ENCODE measurements around the gene TTLL11.

DNA sequence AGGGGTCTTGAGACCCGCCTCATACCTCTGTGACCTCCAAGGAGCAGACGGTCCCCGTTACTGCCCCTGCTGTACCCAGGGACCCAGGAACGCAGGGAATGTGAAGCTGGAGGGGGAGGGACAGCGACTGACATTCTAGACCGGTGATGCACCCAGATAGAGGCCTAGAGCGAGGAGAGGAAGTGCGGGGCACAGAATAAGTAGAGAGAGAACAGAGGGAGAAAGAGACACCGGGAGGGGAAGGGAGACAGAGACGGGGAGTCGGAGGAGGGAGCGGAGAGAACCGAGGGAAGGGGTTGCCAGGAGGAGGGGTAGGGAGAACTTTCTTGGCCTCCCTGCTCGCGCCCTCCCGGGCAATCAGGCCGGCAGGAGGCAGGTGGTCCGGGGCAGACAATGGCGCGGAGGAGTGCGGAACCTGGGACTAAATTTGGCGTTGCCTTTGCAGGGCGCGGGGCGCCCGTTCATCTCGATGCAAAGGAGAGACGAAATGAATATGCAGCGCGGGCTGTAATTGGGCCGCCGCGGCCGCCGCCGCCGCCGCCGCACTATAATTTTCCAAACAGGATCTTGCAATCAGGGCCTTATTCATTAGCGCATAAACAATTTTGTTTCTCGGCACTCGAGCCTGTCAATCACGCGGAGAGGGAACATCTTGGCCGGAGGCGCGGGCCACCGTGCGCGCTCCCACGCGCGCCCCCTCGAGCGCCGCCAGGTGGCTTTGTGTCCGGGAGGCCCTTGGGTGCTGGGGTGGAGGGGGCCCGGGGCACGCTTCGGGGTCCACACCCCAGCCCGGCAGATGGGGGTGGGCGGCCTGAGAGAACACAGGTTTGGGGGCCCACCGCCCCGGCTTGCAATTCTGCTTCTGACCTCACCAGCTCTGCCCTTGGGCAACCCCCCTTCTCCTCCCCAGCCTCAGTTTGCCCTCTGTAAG is 33.5 kb upstream of the TTLL11 start:
- TF ChIP-seq EP300 (IDR thresholded peaks at IDR 0.05; ENCODE audit: borderline replicate concordance in 1 of 2, low read depth in 2 of 2, low read length in 2 of 2), result no peak
- TF ChIP-seq, protein P1, sequence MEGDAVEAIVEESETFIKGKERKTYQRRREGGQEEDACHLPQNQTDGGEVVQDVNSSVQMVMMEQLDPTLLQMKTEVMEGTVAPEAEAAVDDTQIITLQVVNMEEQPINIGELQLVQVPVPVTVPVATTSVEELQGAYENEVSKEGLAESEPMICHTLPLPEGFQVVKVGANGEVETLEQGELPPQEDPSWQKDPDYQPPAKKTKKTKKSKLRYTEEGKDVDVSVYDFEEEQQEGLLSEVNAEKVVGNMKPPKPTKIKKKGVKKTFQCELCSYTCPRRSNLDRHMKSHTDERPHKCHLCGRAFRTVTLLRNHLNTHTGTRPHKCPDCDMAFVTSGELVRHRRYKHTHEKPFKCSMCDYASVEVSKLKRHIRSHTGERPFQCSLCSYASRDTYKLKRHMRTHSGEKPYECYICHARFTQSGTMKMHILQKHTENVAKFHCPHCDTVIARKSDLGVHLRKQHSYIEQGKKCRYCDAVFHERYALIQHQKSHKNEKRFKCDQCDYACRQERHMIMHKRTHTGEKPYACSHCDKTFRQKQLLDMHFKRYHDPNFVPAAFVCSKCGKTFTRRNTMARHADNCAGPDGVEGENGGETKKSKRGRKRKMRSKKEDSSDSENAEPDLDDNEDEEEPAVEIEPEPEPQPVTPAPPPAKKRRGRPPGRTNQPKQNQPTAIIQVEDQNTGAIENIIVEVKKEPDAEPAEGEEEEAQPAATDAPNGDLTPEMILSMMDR (IDR thresholded peaks at IDR 0.05; ENCODE audit: control extremely low read depth in 1 of 3, insufficient read depth in 1 of 3, low read depth in 1 of 3, low read length in 3 of 3), result no peak
- no peak for TF ChIP-seq TCF12 (IDR thresholded peaks at IDR 0.05; ENCODE audit: low read depth, low read length)
- TF ChIP-seq RFX5 (IDR thresholded peaks at IDR 0.05; ENCODE audit: borderline replicate concordance, low read depth, low read length), result no peak
- TF ChIP-seq, protein P2, sequence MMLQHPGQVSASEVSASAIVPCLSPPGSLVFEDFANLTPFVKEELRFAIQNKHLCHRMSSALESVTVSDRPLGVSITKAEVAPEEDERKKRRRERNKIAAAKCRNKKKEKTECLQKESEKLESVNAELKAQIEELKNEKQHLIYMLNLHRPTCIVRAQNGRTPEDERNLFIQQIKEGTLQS (IDR thresholded peaks at IDR 0.05; ENCODE audit: insufficient read depth, low read depth, low read length), result no peak
- peak; percentile 31 for TF ChIP-seq EZH2 (IDR thresholded peaks at IDR 0.05; ENCODE audit: low read depth, low read length, severe bottlenecking)
- TF ChIP-seq KDM5A (IDR thresholded peaks at IDR 0.05; ENCODE audit: low read length), result no peak
- TF ChIP-seq POLR2A (IDR thresholded peaks at IDR 0.05; ENCODE audit: control extremely low read depth in 1 of 2, low read depth in 2 of 2, low read length in 2 of 2), result no peak
- no peak for TF ChIP-seq CHD2 (IDR thresholded peaks at IDR 0.05; ENCODE audit: low read length)
- no peak for TF ChIP-seq MAFK (IDR thresholded peaks at IDR 0.05; ENCODE audit: low read depth, low read length)
- TF ChIP-seq RAD21 (IDR thresholded peaks at IDR 0.05 in 1 of 2, conservative IDR thresholded peaks at IDR 0.05 in 1 of 2; ENCODE audit: low read depth in 2 of 2, low read length in 2 of 2), result 0 out of 4 replicates have a peak, but pooled peaks of 1 of the 2 experiments have one; percentile 1
- no peak for TF ChIP-seq POLR2AphosphoS5 (IDR thresholded peaks at IDR 0.05; ENCODE audit: low read depth, low read length)
- TF ChIP-seq TAF7 (optimal IDR thresholded peaks at IDR 0.05; ENCODE audit: borderline replicate concordance, low read depth, low read length), result no peak

Measured in H1 (cell line).